Forelimb muscle (tissue), 1 donor: ENCODE data around the gene CAMK2B. TPM values are rescaled to one million over a fixed set of nuclear protein-coding genes. Genes with fewer than 3 reads are reported as not detected.

Source experiments
- DNase-seq: peaks from one replicate; pipeline ENCODE4 v3.0.0-alpha.2; 2013; ENCODE audit warnings: low read depth
- polyA plus RNA-seq: library from polyadenylated mRNA; unstranded; fragments of 120-200 nt; gene quantifications from one replicate; pipeline ENCODE4 v1.2.1, GENCODE V29; 2013; ENCODE audit not compliant: insufficient read length

CAMK2B gene
- polyA plus RNA-seq = 22.9 TPM

DNA sequence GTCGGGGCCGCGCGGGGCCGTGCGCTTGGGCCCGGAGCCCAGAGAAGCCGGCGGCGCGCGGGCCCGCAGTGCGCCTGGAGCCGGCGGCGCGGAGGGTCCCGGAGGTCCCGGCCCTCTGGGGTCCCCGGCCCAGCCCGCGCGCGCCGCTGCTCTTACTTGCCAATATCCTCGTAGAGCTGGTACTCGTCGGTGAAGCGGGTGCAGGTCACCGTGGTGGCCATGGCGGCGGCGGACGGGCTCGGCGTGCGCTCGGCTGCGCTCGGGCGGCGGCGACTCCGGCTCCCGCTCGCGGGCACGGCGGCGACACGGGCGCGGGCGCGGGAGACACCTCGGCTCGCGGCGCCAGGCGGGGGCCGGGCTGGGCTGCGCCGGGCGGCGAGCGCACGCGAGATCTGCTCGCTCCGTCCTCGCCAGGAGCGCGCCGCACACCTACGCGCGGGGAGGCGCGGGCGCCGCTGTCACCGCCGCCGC, at the start of gene CAMK2B:
CAMK2B (minus strand) TSS at position 394 of the 471 bp plus-strand sequence; CDS start at position 221, 173 bp downstream.
- no peak for DNase-seq

DNA sequence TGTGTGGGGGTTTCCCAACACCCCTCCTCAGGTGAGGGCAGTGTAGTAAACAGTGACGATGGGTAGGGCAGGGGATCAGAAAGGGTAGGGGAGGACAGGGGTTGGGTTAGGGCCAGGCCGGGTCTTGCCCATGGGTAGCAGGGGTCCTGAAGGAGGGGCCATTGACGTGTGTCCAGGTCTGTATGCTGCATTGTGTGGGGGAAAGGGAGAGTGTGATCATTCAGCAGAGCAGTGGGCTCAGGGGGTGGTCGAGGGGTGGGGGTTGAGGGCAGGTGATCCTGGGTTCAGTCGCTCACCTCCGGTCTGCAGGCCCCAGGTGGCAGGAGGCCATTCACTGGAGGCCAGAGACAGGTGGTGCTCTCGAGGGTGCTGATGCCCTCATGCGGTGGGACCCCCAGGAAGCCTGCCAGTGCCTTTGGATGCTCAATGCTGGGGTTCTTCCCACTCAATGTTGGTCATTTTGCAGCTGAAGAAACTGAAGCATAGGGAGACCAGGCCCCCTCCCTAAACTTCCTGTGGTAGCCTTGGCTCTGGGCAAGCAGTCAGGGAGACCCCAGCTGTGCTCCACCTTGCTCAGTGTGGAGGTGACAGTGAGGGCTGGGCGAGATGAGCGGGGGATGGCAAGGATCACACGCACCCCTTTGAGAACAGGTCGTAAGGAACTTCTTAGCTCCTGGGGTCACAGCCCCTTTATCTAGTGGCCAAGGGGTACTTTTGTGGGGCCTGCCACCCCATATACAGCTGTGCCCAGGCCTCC, 48.8 kb upstream of the CAMK2B start:
- no peak for DNase-seq

DNA sequence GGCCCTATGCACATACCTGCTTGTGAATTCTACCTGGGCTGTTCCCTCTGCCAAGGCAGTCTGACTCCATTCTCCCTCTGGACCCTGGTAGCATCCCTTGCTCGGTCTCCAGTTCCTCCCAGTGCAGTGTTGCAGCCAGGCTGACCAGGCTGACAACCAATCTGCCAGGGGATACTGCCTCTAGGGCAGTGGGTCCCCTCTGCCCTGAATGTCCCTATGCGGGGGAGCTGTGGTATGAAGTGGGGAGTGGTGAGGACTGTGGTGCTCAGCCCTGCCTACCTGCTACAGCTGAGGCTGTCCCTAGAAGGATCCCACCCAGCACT, 48.0 kb upstream of the CAMK2B start:
- DNase-seq = no peak

DNA sequence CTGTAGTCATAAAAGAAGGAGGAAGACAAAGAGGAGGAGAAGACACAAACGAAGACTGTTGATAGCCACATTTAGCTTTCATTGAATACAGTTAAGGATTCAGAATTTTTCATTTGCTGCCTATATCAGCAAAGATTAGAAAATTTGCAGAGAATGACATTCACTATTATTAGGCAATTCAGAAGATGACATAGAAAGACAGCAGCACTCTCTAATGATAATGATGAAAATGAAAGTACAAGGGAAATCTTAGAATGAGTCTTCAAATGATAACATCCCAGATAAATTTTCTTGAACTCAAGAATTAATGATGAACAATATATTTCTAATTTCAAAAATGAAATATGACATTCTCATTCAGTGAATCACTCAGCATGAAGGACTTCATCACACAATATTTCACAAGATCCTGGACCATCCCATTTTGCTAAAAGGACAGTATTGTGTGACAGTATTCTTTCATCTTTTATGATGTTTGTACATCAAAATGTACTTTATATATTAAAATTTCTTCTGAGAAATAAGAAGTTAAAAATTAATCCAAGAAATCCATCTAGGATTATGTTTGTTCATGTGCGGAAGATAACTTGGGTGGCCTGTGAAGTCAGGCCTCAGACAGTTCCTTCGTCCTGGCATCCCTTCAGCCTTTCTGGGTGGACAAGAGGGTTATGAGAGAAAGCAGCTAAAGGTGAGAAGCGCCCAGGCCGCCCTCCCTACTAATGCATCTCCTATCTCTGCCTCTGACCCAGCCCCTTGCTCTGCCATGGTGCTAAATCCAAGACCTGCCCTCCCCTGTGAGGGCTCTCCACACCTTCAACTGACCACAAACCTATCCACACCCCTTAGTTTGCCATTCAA, 47.4 kb upstream of the CAMK2B start:
- no peak for DNase-seq

DNA sequence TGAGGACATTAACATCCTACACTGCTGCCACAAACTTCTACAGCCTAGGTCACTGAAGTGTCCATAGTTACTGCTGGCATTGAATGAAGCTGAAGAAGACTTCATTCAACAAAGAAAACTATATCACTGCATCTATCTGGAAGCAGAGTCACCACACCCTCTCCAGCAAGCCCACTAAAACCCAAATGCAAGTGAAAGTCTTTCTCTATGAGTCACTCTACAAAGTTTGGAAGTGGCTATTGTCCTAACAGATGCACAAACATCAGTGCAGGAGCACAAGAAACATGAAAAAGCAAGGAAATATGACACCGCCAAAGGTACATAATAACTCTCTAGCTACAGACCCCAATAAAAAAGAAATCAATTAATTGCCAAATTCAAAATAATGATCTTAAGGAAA, 43.5 kb upstream of the CAMK2B start:
- DNase-seq = no peak

DNA sequence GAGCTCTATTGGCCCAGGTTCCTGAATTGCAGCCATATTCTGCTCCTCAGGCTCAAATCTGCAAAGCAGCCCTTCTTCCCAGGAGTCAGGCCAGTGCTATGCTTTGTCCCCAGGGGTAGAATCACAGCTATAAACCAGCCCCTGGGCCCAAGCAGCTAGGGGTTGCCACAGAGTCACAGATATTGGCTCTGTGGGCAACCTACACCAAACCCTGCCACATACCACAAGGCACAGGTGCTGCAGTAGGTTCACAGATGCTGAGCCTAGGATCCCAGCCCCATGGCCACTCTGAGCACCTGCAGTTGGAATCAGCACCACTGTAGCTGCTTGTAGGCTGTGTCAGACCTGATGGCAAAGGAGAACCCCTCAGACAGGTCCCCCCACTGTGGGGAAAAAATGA, 43.1 kb upstream of the CAMK2B start:
- DNase-seq = no peak

DNA sequence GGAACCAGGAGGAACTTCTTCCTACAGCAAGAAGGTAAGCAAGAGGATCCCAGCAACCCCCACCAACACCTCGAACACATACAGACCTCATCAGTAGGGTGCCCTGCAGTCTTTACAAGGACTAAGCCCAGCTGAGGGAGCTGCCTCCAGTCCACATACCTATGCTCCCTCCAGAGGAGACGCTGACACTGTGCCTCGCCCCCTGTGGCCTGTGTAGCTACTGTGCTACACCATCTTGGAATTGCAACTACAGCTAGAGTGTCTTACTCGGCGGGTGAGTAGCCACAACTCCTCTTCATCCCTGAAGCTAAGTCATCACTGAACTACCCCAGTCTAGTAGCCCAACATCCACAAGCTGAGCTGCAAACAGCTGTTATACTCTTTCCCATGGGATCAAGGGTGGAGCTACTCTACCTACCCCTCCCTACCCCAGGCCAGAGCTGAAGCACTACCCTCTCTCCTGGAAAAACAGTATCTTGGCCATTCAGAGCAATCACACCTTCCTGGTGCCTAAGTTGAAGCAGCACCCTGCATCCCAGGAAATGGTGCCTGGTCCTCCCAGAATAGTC, 42.2 kb upstream of the CAMK2B start:
- DNase-seq = no peak

DNA sequence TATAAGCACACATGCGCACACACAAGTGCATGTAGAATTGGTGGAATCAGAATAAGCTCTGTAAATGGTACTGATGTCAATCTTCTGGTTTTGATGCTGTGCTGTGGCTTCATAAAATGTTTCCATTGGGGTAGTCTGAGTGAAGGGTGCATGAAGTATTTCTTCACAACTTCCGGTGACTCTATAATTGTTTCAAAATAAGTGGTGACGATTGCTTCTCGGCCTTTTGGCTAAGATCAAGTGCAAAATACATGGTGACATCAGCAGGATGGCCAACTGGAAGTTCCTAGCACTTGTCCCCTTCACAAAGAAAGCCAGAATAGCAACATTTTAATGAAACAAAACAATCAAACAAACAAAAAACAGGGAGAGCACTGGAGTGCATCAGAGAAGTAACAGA, 41.6 kb upstream of the CAMK2B start:
- DNase-seq = no peak

DNA sequence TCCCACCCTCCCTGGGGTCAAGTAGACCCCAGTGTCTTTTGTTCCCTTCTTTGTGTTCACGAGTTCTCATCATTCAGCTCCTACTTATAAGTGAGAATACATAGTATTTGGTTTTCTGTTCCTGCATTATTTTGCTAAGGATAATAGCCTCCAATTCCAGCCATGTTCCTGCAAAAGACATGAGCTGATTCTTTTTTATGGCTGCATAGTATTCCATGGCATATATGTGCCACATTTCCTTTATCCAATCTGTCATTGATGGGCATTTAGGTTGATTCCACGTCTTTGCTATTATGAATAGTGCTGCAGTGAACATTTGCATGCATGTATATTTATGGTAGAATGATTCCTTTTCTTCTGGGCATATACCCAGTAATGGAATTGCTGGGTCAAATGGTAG, 28.3 kb upstream of the CAMK2B start:
- DNase-seq = no peak

DNA sequence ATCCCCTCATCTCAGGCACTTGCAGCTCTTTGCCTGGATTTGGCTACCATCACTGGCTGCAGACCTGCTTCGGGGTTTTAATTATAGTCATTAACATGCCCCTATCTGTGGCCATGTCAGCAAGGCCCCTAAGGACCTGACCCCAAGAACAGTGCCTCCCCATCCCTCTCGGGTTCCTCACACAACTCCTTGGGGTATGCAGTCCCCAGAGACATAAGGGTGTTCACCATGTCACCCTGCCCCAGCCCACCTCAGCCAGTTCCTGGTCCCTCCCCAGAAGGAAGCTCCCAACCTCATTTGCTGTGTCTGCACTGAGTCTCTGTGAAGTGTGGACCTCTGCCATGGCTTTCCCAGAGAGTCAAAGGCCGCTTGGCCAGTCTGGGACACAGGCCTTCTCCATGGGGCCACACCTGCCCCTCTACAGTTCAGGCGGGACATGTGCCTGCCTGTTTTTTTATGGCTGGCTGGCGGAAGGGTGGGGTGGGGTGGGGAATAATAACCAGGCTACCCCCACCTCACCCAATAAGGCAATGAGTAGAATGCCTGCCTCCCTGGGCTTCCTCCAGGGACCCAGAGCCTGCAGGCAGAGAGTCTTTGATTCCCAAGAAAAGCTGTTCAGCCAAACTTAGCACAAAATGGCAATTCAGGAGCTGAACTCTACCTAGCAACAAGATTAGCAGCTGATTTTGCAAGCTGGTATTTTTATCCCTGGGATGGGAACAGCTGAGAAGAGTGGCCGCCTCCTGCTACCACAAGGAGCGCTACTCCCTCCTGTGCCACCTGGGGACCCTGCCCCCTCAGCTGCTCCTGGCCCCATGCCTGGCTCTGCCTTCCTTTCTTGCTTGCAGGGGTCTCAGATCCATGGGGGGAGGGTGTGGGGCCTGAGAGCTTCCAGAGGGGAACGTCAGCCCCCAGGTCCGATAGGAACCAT, 23.7 kb upstream of the CAMK2B start:
- no peak for DNase-seq

DNA sequence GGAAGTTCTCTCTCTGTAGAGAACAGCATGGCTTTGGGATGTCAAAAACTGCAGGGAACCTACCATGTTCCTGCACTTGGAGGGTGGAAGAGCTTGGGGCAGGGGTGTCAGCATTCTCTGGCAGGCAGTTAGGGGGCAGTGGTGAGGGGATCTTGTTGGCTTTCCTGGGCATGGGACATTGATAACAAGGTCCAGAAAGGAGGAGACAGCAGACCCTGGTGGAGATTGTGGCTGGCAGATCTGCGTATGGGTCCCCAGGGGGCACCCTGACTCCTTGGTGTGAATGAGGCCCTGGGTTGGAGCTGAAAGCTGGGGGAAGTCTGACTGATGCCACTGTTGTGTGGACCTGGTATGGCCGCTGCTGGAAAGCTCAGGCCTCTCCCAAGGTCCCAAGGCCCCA, 22.9 kb upstream of the CAMK2B start:
- DNase-seq = no peak

DNA sequence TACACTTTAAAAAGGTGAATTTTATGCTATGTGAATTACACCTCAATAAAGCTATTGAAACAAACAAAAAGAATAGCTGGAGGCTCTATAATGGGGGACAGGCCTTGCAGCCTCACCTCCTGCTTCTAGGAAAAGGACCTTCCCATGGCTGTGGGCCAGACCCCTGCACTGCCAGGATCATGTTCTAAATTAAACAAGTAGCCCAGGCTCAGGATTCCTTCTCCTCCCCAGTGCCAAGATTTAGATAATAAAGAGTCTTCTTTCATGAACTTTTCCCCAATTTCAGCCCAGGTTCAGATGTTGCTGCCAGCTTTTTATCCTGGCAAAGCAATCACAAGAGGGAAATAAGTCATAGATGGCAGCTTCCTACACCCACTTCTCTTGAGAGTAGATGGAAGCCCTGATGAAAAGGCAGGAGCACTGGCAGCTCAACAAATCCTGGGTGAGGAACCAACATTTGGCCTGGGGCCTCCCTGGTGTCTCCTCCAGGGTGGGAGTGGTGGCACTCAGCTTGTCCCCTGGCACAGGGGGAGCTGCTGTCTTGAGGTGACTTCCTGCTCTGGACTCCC, 22.2 kb upstream of the CAMK2B start:
- no peak for DNase-seq

DNA sequence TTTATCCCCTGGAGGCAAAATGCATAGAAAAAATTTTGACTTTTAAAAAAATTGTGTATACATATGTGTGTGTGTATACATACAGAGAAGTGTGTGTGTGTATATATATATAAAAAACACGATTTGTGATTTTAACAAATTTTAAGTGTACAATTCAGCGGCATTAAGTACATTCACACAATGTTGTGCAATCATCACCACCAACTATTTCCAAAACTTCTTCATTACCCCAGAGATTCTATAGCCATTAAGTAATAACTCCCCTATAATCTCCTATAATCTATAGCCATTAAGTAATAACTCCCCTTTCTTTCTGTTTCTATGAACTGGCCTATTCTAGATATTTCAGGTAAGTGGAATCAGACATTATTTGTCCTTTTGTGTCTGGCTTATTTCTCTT, 20.7 kb upstream of the CAMK2B start:
- no peak for DNase-seq

DNA sequence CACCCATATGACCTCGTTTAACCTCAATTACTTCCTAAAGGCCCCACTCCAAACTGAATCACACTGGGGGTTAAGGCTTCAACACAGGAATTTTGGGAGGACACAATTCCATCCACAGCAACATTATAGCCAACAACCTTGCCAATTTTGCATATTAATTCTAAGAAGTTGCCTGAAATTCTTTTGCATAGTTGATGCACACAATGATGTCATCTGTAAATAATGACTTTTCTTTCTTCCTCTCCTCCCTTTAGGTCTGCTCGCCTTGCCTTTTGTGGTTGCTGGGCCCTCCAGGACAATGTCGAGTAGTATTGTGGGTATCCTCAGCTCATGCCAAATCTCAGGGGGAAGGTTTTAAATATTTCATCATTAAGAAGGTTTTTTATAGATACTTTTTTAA, 16.0 kb upstream of the CAMK2B start:
- DNase-seq = no peak

DNA sequence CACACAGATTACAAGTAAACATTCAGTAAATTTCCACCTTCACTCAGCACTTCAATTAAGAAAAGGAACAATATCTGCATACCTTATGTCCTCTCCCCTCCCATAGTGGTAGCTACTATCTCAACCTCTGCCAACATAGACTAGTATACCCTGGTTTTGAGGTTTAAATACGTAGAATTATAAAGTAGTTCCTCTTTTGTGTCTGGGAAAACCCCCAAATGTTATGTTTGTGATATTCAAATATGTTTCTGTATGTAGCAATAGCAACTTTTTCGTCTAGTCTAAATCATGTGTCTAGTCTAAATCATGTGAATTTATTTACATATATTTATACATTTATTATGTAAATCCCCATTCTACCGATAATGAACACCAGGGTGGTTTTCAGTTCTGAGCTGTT, 13.2 kb upstream of the CAMK2B start:
- no peak for DNase-seq

DNA sequence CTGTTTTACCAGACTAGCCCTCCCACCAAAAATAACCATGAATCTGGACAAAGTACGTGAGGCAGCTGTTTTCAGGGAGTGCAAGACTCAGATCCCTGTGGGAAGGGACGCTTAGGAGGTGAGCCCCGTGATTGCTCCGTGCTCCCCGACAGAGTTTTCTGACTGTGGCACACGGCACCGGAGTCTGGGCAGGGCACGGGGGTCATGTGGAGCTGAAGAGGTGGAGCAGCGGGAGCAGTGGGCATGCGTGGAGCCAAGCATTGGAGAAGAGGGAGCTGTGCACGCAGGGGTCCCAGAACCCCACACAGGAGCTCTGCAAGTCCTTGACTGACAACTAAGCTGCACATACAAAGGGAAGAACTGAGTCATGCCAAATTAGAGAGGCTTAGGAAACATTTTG, 11.1 kb upstream of the CAMK2B start:
- no peak for DNase-seq

DNA sequence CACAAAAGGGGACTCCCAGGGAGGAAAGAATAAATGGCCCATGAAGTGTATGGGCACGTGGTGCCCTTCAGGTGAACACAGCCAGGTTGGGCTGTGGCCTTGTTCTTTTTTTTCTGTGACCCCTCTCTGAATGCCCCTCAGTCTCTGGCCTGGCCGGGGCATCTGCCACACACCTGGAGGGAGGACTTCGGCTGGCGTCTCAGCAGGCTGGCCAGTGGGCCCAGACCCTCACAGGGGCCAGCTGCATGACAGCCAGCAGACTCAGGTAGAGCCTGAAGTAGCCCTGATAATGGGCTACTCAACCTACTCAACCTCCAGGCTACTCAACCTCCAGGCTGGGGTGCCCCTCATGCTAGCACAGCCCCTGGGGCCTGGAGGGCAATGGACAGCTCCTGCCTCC, 9.8 kb upstream of the CAMK2B start:
- no peak for DNase-seq

DNA sequence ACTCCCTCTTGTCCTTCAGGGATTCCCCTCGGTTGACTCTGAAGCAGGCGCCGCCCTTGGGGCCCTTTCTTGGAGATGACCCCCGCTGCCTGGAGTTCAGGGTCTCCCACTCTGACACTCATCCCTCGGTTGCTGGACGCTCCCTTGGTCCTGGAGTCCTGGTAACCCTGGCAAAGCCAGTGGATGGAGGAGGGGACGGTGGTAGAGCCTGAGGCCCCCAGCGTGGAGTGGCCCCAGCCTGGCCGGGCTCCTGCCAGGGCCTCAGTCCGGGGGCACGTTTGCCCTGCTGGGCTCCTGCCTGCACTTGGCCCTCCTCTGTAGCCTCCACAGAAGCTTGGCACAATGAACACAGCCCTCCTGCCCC, 9.3 kb upstream of the CAMK2B start:
- DNase-seq = no peak

DNA sequence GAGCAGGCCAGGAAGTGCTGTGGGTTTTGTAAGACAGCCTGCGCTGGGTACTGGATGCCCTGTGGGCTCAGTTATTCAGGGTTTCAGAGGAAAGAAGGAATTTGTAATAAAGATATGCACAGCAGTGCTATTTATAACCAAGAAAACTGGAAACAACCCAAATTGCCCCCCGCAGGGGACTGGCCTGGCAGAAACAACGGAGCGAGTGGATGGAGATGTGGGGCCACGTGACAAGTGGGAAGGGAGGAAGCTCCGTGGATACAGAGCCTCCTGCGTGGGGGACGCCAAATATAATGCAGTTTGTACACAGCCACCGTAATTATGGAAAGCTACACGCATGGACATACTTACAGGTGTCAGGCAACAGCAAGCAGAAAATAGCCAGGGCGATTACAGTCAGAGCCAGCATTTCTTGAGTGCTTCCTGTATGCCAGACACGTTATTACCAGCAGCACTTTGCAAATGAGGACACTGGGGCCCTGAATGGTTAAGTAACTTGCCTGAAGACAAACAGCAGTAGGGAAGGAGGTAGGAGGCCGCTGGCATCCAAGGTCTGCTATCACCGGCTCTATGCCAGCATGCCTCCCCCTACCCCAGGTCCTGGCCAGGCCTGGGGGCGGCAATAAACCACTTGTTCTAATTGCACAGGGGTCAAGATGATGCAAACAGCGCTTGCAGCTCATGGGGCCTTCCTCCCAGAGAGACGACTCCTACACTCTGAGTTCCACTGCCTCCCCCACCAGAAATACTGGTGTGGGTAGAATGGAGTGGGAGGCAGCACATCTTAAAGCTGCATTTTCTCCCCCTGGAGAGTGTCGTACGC, 8.7 kb upstream of the CAMK2B start:
- no peak for DNase-seq

DNA sequence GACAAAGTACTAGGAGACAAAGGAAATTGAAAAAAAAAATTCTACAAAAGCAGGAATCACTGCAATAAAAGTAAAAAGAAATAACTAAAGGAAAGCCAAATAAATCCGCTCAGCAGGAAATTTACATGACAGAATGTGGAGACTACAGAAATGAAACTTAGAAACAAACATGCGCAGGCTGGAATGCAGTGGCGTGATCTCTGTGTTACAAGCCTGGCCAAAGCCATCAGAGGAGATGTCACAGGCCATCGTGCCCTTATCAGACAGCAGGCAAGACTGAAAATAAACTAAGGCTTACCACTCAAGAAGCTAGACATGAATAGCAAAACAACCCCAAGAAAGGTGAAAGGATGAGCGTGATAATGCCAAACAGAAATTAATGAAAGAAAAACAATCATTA, 6.3 kb upstream of the CAMK2B start:
- no peak for DNase-seq

DNA sequence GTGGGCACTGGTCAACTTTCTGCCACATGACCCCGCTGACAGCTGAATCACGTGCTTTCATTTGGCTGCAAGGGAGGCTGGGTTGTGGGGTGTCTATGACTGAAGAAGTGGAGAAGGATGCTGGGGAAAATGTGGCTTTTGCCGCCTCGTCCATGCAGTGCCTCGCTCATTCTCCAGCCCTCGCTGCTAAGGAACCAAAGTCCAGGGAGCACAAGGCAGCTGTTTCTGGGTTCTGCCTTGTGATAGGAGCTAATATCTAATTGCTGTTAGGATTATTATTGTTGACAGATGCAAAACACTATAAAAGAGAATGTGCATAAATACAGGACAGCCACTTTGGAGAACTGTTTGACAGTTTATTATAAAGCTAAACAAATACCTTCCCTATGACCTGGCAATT, 4.9 kb upstream of the CAMK2B start:
- DNase-seq = no peak
